Activated CD8-positive, alpha-beta T cell treated with anti-CD3 and anti-CD28 coated beads, Interleukin-2, amount 10 ng/mL, durations not matched to agents 7 days and 5 days (primary cell): ENCODE data around the gene S100A14. TPM values are rescaled to one million over a fixed set of nuclear protein-coding genes. Genes with fewer than 3 reads are reported as not detected.
A peak's percentile ranks its signal among the peaks of the same experiment; 100 is the strongest.
"Not testable (repeated sequence)": the region's sequence is repeated elsewhere in the genome, so short reads cannot be mapped to it uniquely, and the experiment has no call there.

ENCODE experiments used
- ATAC-seq: fragments of 150-1000 bp; cut with Tn5 transposase; one replicate; pipeline ENCODE4 v1.10.0; 2021; ENCODE audit warnings: moderate library complexity
- CTCF ChIA-PET: fragments of 350-600 bp; sonication (Branson Sonifier 250); formaldehyde crosslinking; loops from one replicate; lab custom pipeline; 2021; ENCODE audit warnings: antibody characterized with exemption; lab: Charles Lee
- POLR2A ChIA-PET: fragments of 350-600 bp; sonication (Branson Sonifier 250); formaldehyde crosslinking; loops from one replicate; lab custom pipeline; 2021; ENCODE audit warnings: antibody characterized with exemption; lab: Charles Lee
- DNase-seq: peaks from one replicate; pipeline ENCODE4 v3.0.0-alpha.2; 2020
- H3K27ac Mint-ChIP-seq: one replicate; pipeline ENCODE4 v1.8.0; 2021; ENCODE audit warnings: mild to moderate bottlenecking, mixed read lengths
- H3K27me3 Mint-ChIP-seq: one replicate; pipeline ENCODE4 v1.8.0; 2021; ENCODE audit warnings: low read depth, mixed read lengths
- H3K36me3 Mint-ChIP-seq: one replicate; pipeline ENCODE4 v1.8.0; 2021; ENCODE audit warnings: low read depth, mixed read lengths
- H3K4me1 Mint-ChIP-seq: one replicate; pipeline ENCODE4 v1.8.0; 2021; ENCODE audit warnings: low read depth, mixed read lengths
- H3K4me3 Mint-ChIP-seq: one replicate; pipeline ENCODE4 v1.8.0; 2021; ENCODE audit warnings: mild to moderate bottlenecking, mixed read lengths
- H3K9me3 Mint-ChIP-seq: one replicate; pipeline ENCODE4 v1.8.0; 2022; ENCODE audit warnings: mixed read lengths; ENCODE audit not compliant: insufficient read depth
- total RNA-seq, 2 experiments: library from RNA; stranded (reverse); gene quantifications; one replicate each; pipeline ENCODE4 v1.2.3, GENCODE V29; 2021

Gene S100A14
- total RNA-seq, 2 experiments from 2014 or later: not detected

GRCh38 chr1:153575081-153575491 lies 41.0 kb downstream of the S100A14 start:
- CTCF ChIA-PET, H3K36me3 Mint-ChIP-seq, H3K9me3 Mint-ChIP-seq, POLR2A ChIA-PET, ATAC-seq, H3K4me3 Mint-ChIP-seq, DNase-seq, H3K27ac Mint-ChIP-seq: not testable (repeated sequence)
- Mint-ChIP-seq H3K27me3 (peaks cover 31% of the 10 kb centered on the region), H3K4me1 (peaks cover 18% of the 10 kb centered on the region)

- Mint-ChIP-seq H3K36me3 (no peaks in the 10 kb centered on the region), H3K27me3 (peaks cover 24% of the 10 kb centered on the region), H3K4me1 (peaks cover 27% of the 10 kb centered on the region), H3K9me3 (no peaks in the 10 kb centered on the region), H3K4me3 (no peak overlapping the region), H3K27ac (no peak overlapping the region)
- ChIA-PET POLR2A (interaction anchor here (0.7 to 1.6 kb wide), 3 partner anchors 41 to 93 kb away, joined by 3 to 8 read pairs (median 5); partner anchors contain the start of gene CHTOP), CTCF (interaction anchor here (1.0 to 7.4 kb wide), 27 partner anchors 8 to 413 kb away, joined by 3 to 245 read pairs (median 5); partner anchors contain the start of genes CHTOP, RAB13, S100A1 and S100A13)
- DNase-seq (no peak), ATAC-seq (no peak)
These were observed 42.8 kb downstream of the S100A14 start for GRCh38 chr1:153573351-153573750.

- ChIA-PET CTCF (interaction anchor here (1.0 to 7.4 kb wide), 36 partner anchors 9 to 414 kb away, joined by 3 to 245 read pairs (median 4); partner anchors contain the start of genes CHTOP, RAB13, S100A1 and S100A13), POLR2A (interaction anchor here (0.7 to 1.7 kb wide), 4 partner anchors 37 to 94 kb away, joined by 3 to 8 read pairs (median 5); partner anchors contain the start of genes CHTOP and S100A6)
- Mint-ChIP-seq H3K4me3 (no peak overlapping the region), H3K36me3 (no peaks in the 10 kb centered on the region), H3K4me1 (peaks cover 33% of the 10 kb centered on the region), H3K9me3 (no peaks in the 10 kb centered on the region), H3K27me3 (peaks cover 17% of the 10 kb centered on the region), H3K27ac (no peak overlapping the region)
- DNase-seq (peak; percentile 65), ATAC-seq (peak; percentile 78)
These were observed 43.5 kb downstream of the S100A14 start for GRCh38 chr1:153572569-153573015.

- DNase-seq (no peak), ATAC-seq (no peak)
- ChIA-PET POLR2A (interaction anchor here (1.6 to 1.7 kb wide), 2 partner anchors 36 to 39 kb away, joined by 5 read pairs; partner anchors contain the start of gene S100A6), CTCF (interaction anchor here (1.0 to 7.4 kb wide), 29 partner anchors 8 to 415 kb away, joined by 3 to 245 read pairs (median 5); partner anchors contain the start of genes CHTOP, RAB13, S100A1 and S100A13)
- H3K27me3 Mint-ChIP-seq: peaks cover 11% of the 10 kb centered on the region
- no peak overlapping the region for H3K4me3 Mint-ChIP-seq
- no peak overlapping the region for H3K27ac Mint-ChIP-seq
- H3K4me1 Mint-ChIP-seq: peaks cover 38% of the 10 kb centered on the region
- no peaks in the 10 kb centered on the region for H3K9me3 Mint-ChIP-seq
- no peaks in the 10 kb centered on the region for H3K36me3 Mint-ChIP-seq
These were observed 44.4 kb downstream of the S100A14 start for GRCh38 chr1:153571706-153572105.

GRCh38 chr1:153570874-153571273 lies 45.3 kb downstream of the S100A14 start:
- H3K4me3 Mint-ChIP-seq: no peak overlapping the region
- CTCF ChIA-PET: interaction anchor here (0.6 to 7.4 kb wide), 13 partner anchors 10 to 1089 kb away, joined by 3 to 245 read pairs (median 4); partner anchors contain the start of genes CHTOP, RAB13, S100A1 and S100A13
- H3K4me1 Mint-ChIP-seq: peaks cover 45% of the 10 kb centered on the region
- no peaks in the 10 kb centered on the region for H3K36me3 Mint-ChIP-seq
- no peak overlapping the region for H3K27ac Mint-ChIP-seq
- H3K9me3 Mint-ChIP-seq: no peaks in the 10 kb centered on the region
- DNase-seq (no peak), ATAC-seq (no peak)
- H3K27me3 Mint-ChIP-seq: peaks cover 11% of the 10 kb centered on the region
- POLR2A ChIA-PET: interaction anchor here (0.7 to 1.2 kb wide), 2 partner anchors 25 to 39 kb away, joined by 3 to 4 read pairs; partner anchors contain the start of gene S100A4

GRCh38 chr1:153569465-153569864 lies 46.7 kb downstream of the S100A14 start:
- POLR2A ChIA-PET: interaction anchor here (1.7 kb wide), 1 partner anchor 59 kb away, joined by 3 read pairs; no protein-coding TSS in a partner anchor
- H3K36me3 Mint-ChIP-seq: no peaks in the 10 kb centered on the region
- ATAC-seq (no peak), DNase-seq (no peak)
- peaks cover 52% of the 10 kb centered on the region for H3K4me1 Mint-ChIP-seq
- H3K9me3 Mint-ChIP-seq: no peaks in the 10 kb centered on the region
- CTCF ChIA-PET: interaction anchor here (1.0 to 7.4 kb wide), 14 partner anchors 9 to 102 kb away, joined by 3 to 245 read pairs (median 13); partner anchors contain the start of genes CHTOP, S100A1, S100A13 and S100A4
- no peak overlapping the region for H3K27ac Mint-ChIP-seq
- H3K27me3 Mint-ChIP-seq: peaks cover 11% of the 10 kb centered on the region
- no peak overlapping the region for H3K4me3 Mint-ChIP-seq

GRCh38 chr1:153568367-153569099 lies 47.6 kb downstream of the S100A14 start:
- H3K9me3 Mint-ChIP-seq: no peaks in the 10 kb centered on the region
- ChIA-PET POLR2A (interaction anchor here (0.6 to 1.7 kb wide), 6 partner anchors 12 to 58 kb away, joined by 3 to 12 read pairs (median 4); partner anchors contain the start of gene S100A6), CTCF (interaction anchor here (0.6 to 7.4 kb wide), 28 partner anchors 8 to 378 kb away, joined by 3 to 245 read pairs (median 6); partner anchors contain the start of genes DENND4B, S100A1, S100A13 and S100A4)

GRCh38 chr1:153567621-153568366 lies 48.3 kb downstream of the S100A14 start:
- ChIA-PET CTCF (interaction anchor here (0.6 to 7.4 kb wide), 27 partner anchors 8 to 378 kb away, joined by 3 to 245 read pairs (median 6); partner anchors contain the start of genes DENND4B, S100A1, S100A13 and S100A4), POLR2A (interaction anchor here (1.0 to 1.7 kb wide), 4 partner anchors 11 to 35 kb away, joined by 3 to 12 read pairs (median 6); partner anchors contain the start of gene S100A6)
- H3K27ac Mint-ChIP-seq: peak overlapping the region; percentile 6
- no peak for ATAC-seq
- H3K4me3 Mint-ChIP-seq: no peak overlapping the region
- H3K36me3 Mint-ChIP-seq: no peaks in the 10 kb centered on the region
- no peaks in the 10 kb centered on the region for H3K9me3 Mint-ChIP-seq
- H3K27me3 Mint-ChIP-seq: peaks cover 11% of the 10 kb centered on the region
- no peak for DNase-seq
- H3K4me1 Mint-ChIP-seq: peaks cover 47% of the 10 kb centered on the region

More at GRCh38 chr1:153568367-153569099, 47.6 kb downstream of the S100A14 start:
- Mint-ChIP-seq H3K27ac (peak overlapping the region; percentile 36), H3K36me3 (no peaks in the 10 kb centered on the region), H3K4me1 (peaks cover 52% of the 10 kb centered on the region), H3K4me3 (peak overlapping the region; percentile 57), H3K27me3 (peaks cover 11% of the 10 kb centered on the region)
- DNase-seq (peak; percentile 87), ATAC-seq (peak; percentile 55)

- ATAC-seq (peak; percentile 82), DNase-seq (peak; percentile 83)
- Mint-ChIP-seq H3K36me3 (no peaks in the 10 kb centered on the region), H3K4me1 (peaks cover 38% of the 10 kb centered on the region), H3K9me3 (no peaks in the 10 kb centered on the region), H3K27me3 (peaks cover 11% of the 10 kb centered on the region), H3K4me3 (no peak overlapping the region), H3K27ac (peak overlapping the region; percentile 92)
- CTCF ChIA-PET: interaction anchor here (0.7 to 8.3 kb wide), 8 partner anchors 22 to 214 kb away, joined by 4 to 106 read pairs (median 6); partner anchors contain the start of genes S100A4, S100A5 and S100A6
- POLR2A ChIA-PET: interaction anchor here (1.1 to 2.0 kb wide), 7 partner anchors 21 to 67 kb away, joined by 4 to 16 read pairs (median 6); partner anchors contain the start of genes CHTOP, S100A4, S100A5 and S100A6
These were observed 49.4 kb downstream of the S100A14 start for GRCh38 chr1:153566414-153567371.
